NCI-H2227 treated with DMSO at 0.1 percent for 48 hours (cell line): ENCODE data around the gene CACNA2D1.
"Not testable (repeated sequence)": the region's sequence is repeated elsewhere in the genome, so short reads cannot be mapped to it uniquely, and the experiment has no call there.

Experiments
- DNase-seq: peaks from one replicate; lab custom pipeline; 2025; lab: John Stamatoyannopoulos, UW

CACNA2D1 gene

DNA sequence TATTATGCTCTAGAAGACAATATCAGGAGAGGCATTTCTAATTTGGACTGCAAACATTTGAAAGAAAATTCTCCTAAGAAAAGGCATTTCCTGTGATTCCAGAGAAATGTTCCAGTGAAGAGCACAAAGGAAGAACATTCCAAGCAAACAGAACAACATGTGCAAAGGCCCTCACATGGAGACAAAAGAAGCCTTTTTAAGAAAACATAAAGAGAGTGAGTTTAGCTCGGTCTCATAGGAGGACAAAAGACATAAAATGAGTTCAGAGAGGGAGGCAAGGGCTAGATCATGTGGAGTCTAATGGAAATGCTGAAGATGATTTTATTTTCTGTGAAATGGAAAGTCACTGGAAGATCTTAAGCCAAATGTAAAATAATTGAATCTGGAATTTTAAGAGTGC, 404.0 kb downstream of the CACNA2D1 start:
- DNase-seq: no peak

- no peak for DNase-seq
These were observed 407.3 kb downstream of the CACNA2D1 start for GRCh38 chr7:82036146-82036886.

DNA sequence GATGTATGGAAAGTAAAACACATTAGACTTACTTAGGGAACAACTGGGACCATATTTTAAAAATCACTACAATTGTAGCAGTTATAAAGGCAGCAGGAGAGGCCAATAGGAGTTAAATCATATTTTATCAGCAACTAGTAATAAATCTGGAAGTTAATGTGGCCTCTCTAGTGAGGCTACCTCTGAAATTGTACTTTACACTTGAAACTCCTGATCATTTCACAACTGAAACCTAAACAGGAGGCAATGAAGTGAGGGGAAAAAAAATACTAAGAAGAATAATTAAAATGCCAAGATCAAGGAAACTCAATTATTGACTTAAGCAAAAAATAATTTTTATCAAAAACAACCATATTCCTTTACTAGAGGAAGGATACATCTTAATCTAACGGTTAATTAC, 408.1 kb downstream of the CACNA2D1 start:
- DNase-seq: no peak

DNA sequence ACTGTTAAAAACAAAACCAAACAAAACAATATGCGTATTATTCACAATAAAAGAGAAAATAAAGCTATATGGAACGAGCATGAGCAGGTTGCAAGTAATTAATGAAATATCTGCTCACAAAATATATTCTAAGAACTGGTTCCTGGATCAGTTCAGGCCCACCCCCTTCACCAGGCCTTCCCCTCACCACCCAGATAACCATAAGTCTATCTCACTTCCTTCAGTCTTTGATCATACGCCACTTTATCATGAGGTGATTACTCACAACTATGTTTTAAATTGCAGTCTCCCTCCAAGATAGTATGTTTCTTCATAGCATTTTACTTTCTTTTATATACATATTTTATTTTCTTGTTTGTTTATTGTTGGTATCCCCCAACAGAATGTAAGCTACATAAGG, 410.7 kb downstream of the CACNA2D1 start:
- no peak for DNase-seq

DNA sequence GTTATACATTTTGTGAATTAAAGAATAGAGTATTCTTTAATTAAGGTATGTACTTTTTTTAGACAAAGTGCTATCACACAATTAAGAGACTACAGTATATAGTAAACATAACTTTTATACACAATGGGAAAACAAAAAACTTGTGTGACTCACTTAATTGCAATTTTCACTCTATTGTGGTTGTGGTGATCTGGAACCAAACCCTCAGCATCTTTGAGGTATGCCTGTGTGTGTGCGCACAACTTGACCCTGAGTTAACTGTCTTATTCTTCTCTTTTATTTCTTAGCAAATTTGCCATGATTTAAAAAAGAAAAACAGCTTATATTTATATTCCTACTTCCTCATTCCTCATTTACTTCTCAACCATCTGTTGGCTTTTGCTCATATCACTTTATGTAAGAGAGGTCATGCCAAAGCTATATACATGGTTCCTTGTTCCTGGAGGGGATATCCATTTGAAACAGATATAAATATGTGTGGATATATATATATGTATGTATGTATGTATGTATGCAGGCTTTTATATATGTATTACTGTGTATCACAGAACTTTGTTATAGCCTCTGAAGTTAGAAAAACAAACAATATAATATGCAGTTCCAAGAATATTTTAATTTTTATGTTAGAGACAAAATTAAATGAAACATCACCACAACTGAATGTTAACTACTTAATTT, 414.2 kb downstream of the CACNA2D1 start:
- no peak for DNase-seq

DNA sequence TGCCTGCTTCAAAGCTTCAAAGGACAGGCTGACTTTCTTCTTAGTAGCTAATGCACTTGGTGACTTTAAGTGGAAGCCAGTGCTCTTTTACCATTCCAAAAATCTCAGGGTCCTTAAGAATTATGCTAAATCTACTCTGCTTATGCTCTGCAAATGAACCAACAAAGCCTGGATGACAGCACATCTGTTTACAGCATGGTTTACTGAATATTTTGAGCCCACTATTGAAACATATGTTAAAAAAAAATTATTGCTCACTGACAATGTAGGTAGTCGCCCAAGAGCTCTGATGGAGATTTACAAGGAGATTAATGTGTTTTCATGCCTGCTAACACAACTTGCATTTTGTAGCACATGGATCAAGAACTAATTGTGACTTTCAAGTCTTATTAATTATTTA, 415.5 kb downstream of the CACNA2D1 start:
- DNase-seq: no peak

DNA sequence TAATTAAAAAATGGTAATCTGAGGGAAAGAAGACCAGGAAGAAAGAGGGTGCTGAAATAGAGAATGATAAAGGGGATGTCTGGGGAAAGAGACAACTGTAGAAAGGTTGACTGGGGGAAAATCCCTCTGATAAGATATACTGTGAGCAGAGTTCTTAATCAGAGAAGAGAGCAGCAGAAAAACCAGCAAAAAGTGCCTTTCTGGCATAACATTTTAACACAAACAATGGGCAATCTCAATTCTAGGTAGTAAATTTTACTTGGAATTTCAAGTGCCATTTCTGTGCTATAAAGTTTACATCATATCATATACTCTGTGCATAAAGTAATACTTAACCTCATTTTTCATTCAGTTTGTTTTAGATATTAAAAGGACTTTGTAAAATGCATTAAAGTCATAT, 421.9 kb downstream of the CACNA2D1 start:
- DNase-seq: no peak

- no peak for DNase-seq
These were observed 422.5 kb downstream of the CACNA2D1 start for GRCh38 chr7:82021036-82021435.

DNA sequence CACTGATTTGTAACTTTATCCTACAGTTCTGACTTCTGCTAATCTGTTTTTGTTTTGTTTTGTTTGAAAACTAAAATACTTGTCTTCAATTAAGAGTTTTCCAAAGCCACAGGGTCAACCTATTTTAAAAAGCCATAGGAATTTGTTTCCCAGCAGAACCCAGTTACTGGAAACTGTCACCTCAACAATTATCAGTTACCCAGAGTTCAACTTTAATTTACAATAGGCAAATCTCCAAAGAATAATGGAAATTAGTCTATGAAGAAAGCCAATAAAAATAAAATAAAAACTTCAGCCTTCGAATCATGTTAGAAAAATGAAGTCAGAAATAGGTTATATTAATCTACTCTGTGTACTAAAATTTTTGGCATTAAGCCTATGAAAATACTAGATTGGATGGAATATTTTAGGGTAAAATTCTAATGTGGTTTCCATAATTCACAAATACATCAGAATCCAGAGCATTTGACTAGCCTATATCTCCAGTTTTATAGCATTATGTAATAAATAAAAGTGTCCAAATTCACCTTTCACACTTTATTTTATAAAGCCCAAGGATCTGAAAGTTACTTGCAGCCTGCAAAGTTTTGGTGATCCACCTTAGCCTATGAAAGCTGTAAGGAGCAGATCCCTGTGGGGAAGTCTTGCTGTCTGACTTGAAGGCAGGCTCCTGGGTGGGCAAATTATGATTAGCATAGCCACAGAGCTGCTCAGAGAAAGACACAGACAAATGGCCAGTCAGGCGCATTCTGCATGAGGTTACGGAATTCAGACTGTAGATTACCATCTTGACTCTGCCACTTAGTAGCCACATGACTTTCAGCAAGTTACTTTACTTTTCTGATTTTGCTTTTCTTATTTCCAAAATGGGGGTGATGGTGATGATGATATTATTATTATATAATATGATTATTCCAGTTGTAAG, 423.8 kb downstream of the CACNA2D1 start:
- DNase-seq: no peak

DNA sequence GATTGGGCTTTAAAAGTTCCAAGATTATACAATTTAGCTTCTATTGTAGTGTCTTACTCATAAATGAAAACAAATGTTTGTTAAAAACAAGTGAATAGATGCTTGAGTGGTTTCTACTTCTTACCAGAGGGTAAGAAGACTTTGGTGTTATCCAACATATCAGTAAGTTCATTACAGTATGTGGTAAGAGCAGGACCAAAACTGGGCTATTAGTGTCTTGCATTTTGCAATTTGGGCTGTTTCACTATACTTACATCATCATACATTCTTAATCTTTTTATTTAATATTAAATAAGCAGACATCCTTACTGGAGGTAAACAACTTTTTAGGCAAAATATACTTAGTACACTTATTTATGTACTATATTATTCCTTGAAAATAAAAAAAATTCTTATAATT, 425.4 kb downstream of the CACNA2D1 start:
- no peak for DNase-seq

- peak; percentile 16 for DNase-seq
These were observed 426.1 kb downstream of the CACNA2D1 start for GRCh38 chr7:82017334-82017943.

- DNase-seq: no peak
These were observed 427.8 kb downstream of the CACNA2D1 start for GRCh38 chr7:82015751-82016150.

DNA sequence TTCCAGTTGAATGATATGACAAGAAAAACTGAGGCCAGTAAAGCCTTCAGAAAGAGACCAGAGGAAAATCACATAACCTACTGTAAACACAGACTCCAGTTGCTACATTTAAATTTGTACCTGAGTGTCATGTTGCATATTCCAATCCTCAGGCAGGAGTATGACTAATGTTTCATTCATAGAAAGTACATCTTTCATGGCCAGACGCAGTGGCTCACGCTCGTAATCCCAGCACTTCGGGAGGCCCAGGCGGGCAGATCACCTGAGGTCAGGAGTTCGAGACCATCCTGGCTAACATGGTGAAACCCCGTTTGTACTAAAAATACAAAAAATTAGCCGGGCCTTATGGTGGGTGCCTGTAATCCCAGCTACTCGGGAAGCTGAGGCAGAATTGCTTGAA, 429.0 kb downstream of the CACNA2D1 start:
- not testable (repeated sequence) for DNase-seq

GRCh38 chr7:82012453-82012852, 431.1 kb downstream of the CACNA2D1 start:
- no peak for DNase-seq

- no peak for DNase-seq
These were observed 433.2 kb downstream of the CACNA2D1 start for GRCh38 chr7:82010416-82010815.

GRCh38 chr7:82007315-82007714, 436.3 kb downstream of the CACNA2D1 start:
- DNase-seq: no peak

DNA sequence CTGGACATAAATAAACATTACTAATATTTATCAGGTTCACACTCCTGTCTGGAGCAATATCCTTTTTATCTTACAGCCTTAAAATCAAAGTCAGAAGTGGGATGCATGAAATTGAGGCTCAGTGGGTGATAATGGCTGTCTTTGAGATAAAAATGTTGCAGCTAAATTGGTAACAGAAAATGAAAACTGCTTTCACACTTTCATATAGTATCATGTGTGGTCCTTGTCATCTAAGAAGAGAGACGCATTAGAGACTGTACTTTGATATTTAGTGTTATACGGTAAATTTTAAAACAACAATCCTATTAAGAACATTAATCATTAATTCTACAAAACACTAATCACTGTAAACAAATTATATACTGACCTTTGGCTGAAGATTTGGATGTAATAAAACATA, 438.5 kb downstream of the CACNA2D1 start:
- DNase-seq: no peak

DNA sequence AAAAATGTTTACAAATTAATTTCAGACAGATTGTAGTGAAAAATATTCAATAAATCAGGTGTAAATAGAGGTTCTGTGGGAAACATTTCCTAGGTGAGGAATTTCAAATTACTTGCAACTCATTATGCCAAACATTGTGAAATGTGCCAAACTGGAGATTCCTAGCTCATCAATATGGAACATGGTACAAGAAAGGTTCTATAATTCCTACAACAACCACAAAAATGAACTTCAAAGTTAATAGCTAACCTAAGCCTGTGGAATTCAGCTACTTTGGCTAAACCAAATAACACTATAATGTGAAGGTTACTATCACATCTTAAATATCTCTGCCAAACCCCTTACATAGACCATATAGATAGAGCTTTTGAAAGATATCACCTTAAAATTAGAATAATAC, 450.4 kb downstream of the CACNA2D1 start:
- DNase-seq: no peak

- DNase-seq: no peak
These were observed 453.2 kb downstream of the CACNA2D1 start for GRCh38 chr7:81990395-81990794.

- DNase-seq: no peak
These were observed 456.7 kb downstream of the CACNA2D1 start for GRCh38 chr7:81986723-81987470.

DNA sequence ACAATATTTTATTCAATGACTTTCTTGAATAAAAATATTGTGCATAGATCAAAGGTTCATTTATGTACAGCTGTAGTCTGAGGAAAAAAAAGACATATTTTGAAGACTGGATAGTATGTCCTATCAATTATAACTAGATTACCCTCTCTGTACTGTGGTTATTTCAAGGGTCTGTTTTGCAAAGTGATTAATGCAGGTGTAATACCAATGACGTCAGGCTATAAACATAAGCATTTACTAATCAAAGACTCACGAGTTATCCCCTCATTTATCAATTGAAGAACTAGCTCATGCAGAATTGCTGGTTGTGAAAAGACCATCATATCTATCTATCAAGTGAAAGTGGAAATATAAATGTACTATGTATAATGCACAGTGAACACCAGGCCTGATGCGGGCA, 460.2 kb downstream of the CACNA2D1 start:
- DNase-seq: no peak

DNA sequence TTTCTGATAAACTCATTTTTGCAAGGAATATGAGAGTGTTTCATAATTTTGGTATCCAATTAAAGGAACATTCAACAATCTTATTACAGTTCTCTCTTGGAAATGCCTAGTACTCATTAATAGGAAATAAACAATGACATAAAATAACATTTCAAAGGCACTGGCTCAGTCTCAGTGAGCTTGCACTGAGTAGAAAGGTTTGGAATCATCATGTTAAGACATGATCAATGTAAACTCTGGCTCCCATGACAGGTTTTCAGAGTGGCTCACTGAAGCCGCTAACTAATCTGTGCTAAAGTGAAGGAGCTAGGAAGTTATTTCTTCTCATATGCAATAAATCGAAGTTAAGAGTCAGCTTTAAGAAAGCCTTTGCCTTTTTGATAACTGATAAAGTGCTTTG, 470.5 kb downstream of the CACNA2D1 start:
- no peak for DNase-seq
